H9 (cell line): Measurements from ENCODE around the gene SLC38A1. TPM values are rescaled to one million over a fixed set of nuclear protein-coding genes. Genes with fewer than 3 reads are reported as not detected.

Experiments
- DNase-seq: peaks from one replicate; pipeline ENCODE4 v3.0.0-alpha.2; 2017
- H2AFZ ChIP-seq: one replicate; pipeline ENCODE4 v1.6.1; 2013; ENCODE audit warnings: mild to moderate bottlenecking, low read length, control low read depth, moderate library complexity
- H2AK5ac ChIP-seq: 2 replicates; pipeline ENCODE4 v1.6.1; 2013; ENCODE audit warnings: low read length, control low read depth, mixed read lengths; ENCODE audit not compliant: insufficient read length
- H2BK120ac ChIP-seq: one replicate; pipeline ENCODE4 v1.6.1; 2013; ENCODE audit warnings: low read depth, mild to moderate bottlenecking, low read length, control low read depth, inconsistent platforms; ENCODE audit not compliant: poor library complexity, severe bottlenecking
- H2BK12ac ChIP-seq: 2 replicates; pipeline ENCODE4 v1.6.1; 2013; ENCODE audit warnings: low read length, control low read depth, mixed read lengths, low read depth; ENCODE audit not compliant: insufficient read length
- H2BK15ac ChIP-seq: 2 replicates; pipeline ENCODE4 v1.6.1; 2013; ENCODE audit warnings: low read depth, low read length, control low read depth
- H2BK20ac ChIP-seq: one replicate; pipeline ENCODE4 v1.6.1; 2013; ENCODE audit warnings: low read depth, mild to moderate bottlenecking, low read length, control low read depth, inconsistent platforms; ENCODE audit not compliant: poor library complexity, severe bottlenecking
- H2BK5ac ChIP-seq: 2 replicates; pipeline ENCODE4 v1.6.1; 2013; ENCODE audit warnings: low read length, control low read depth, mixed read lengths; ENCODE audit not compliant: insufficient read length
- H3K14ac ChIP-seq: 2 replicates; pipeline ENCODE4 v1.6.1; 2013; ENCODE audit warnings: low read length, control low read depth; ENCODE audit not compliant: insufficient read depth
- H3K18ac ChIP-seq: 2 replicates; pipeline ENCODE4 v1.6.1; 2013; ENCODE audit warnings: low read depth, mild to moderate bottlenecking, mixed read lengths, low read length, control low read depth; ENCODE audit not compliant: insufficient read length
- H3K23ac ChIP-seq: 2 replicates; pipeline ENCODE4 v1.6.1; 2013; ENCODE audit warnings: low read length, control low read depth, mixed read lengths, low read depth; ENCODE audit not compliant: insufficient read length
- H3K23me2 ChIP-seq: 2 replicates; pipeline ENCODE4 v1.6.1; 2013; ENCODE audit warnings: low read depth, mild to moderate bottlenecking, mixed read lengths, low read length, control low read depth; ENCODE audit not compliant: insufficient read length, poor library complexity, severe bottlenecking
- H3K27ac ChIP-seq: 2 replicates; pipeline ENCODE4 v1.5.1; 2013; ENCODE audit warnings: low read length, control low read depth, mixed read lengths, low read depth; ENCODE audit not compliant: insufficient read length
- H3K27me3 ChIP-seq: 2 replicates; pipeline ENCODE4 v1.6.1; 2013; ENCODE audit warnings: low read length, control low read depth, inconsistent platforms; ENCODE audit not compliant: insufficient read depth
- H3K4ac ChIP-seq: 2 replicates; pipeline ENCODE4 v1.6.1; 2013; ENCODE audit warnings: low read depth, mild to moderate bottlenecking, control low read depth, inconsistent platforms, low read length, moderate library complexity
- H3K4me1 ChIP-seq: 2 replicates; pipeline ENCODE4 v1.6.1; 2013; ENCODE audit warnings: low read length, control low read depth, inconsistent platforms; ENCODE audit not compliant: insufficient read depth
- H3K4me2 ChIP-seq: 2 replicates; pipeline ENCODE4 v1.6.1; 2013; ENCODE audit warnings: low read length, control low read depth, mixed read lengths; ENCODE audit not compliant: insufficient read length, insufficient read depth
- H3K56ac ChIP-seq: 2 replicates; pipeline ENCODE4 v1.6.1; 2013; ENCODE audit warnings: low read depth, mild to moderate bottlenecking, mixed read lengths, low read length, control low read depth; ENCODE audit not compliant: insufficient read length
- H3K79me1 ChIP-seq: 2 replicates; pipeline ENCODE4 v1.6.1; 2013; ENCODE audit warnings: low read depth, mild to moderate bottlenecking, moderate library complexity, low read length, control low read depth, inconsistent platforms; ENCODE audit not compliant: insufficient read depth, poor library complexity, severe bottlenecking
- H3K79me2 ChIP-seq: 2 replicates; pipeline ENCODE4 v1.6.1; 2013; ENCODE audit warnings: low read length, control low read depth, inconsistent platforms; ENCODE audit not compliant: insufficient read depth
- H3K9ac ChIP-seq: 2 replicates; pipeline ENCODE4 v1.6.1; 2013; ENCODE audit warnings: low read length, control low read depth, mixed read lengths; ENCODE audit not compliant: insufficient read length; ENCODE audit errors: extremely low read depth
- H3K9me3 ChIP-seq: one replicate; pipeline ENCODE4 v1.6.1; 2013; ENCODE audit warnings: low read depth, low read length, inconsistent platforms; ENCODE audit not compliant: control insufficient read depth
- H3T11ph ChIP-seq: one replicate; pipeline ENCODE4 v1.6.1; 2013; ENCODE audit warnings: mild to moderate bottlenecking, low read length, control low read depth, inconsistent platforms
- H4K20me1 ChIP-seq: one replicate; pipeline ENCODE4 v1.6.1; 2013; ENCODE audit not compliant: control insufficient read depth, insufficient read length, insufficient read depth
- H4K5ac ChIP-seq: 2 replicates; pipeline ENCODE4 v1.6.1; 2013; ENCODE audit warnings: low read depth, mild to moderate bottlenecking, mixed read lengths, low read length, control low read depth; ENCODE audit not compliant: insufficient read length
- H4K8ac ChIP-seq: replicated peaks from 2 replicates; pipeline ENCODE4 v1.6.1; 2013; ENCODE audit warnings: low read length, control low read depth, mixed read lengths, low read depth; ENCODE audit not compliant: insufficient read length
- H4K91ac ChIP-seq: 2 replicates; pipeline ENCODE4 v1.6.1; 2013; ENCODE audit warnings: low read depth, mild to moderate bottlenecking, moderate library complexity, mixed read lengths, low read length, control low read depth; ENCODE audit not compliant: insufficient read length
- H3K27ac Mint-ChIP-seq, 3 experiments: 2 replicates in 2 of 3; 3 replicates in 1 of 3; pipeline ENCODE4 v1.8.0; 2020 to 2021; ENCODE audit warnings: mixed read lengths in 3 of 3, mild to moderate bottlenecking in 1 of 3, moderate library complexity in 1 of 3
- H3K27me3 Mint-ChIP-seq: 2 replicates; pipeline ENCODE4 v1.8.0; 2021; ENCODE audit warnings: low read depth, mild to moderate bottlenecking, moderate library complexity, mixed read lengths
- H3K36me3 Mint-ChIP-seq, 3 experiments: 2 replicates in 2 of 3; 3 replicates in 1 of 3; pipeline ENCODE4 v1.8.0; 2020 to 2021; ENCODE audit warnings: low read depth in 3 of 3, mixed read lengths in 3 of 3; ENCODE audit not compliant: insufficient read depth in 1 of 3
- H3K4me1 Mint-ChIP-seq, 2 experiments: 2 replicates each; pipeline ENCODE4 v1.8.0; 2020; ENCODE audit warnings: mixed read lengths in 2 of 2
- H3K4me3 Mint-ChIP-seq, 2 experiments: 2 replicates in 1 of 2; 3 replicates in 1 of 2; pipeline ENCODE4 v1.8.0; 2020 to 2021; ENCODE audit warnings: mild to moderate bottlenecking in 2 of 2, mixed read lengths in 2 of 2, moderate library complexity in 1 of 2
- H3K9me3 Mint-ChIP-seq, 2 experiments: 2 replicates in 1 of 2; 3 replicates in 1 of 2; pipeline ENCODE4 v1.8.0; 2020; ENCODE audit warnings: mild to moderate bottlenecking in 2 of 2, mixed read lengths in 2 of 2, moderate library complexity in 1 of 2
- CTCF ChIP-seq: fragments of 200-600 bp; sonication (generic); conservative IDR thresholded peaks from 3 replicates; pipeline ENCODE4 v1.8.0; 2021; ENCODE audit warnings: antibody characterized with exemption, mild to moderate bottlenecking
- WGBS: extraction: QIAGEN DNeasy Blood & Tissue Kit; methylation state at CpG from one replicate; pipeline ENCODE4 v1.1.7; 2013; ENCODE audit warnings: missing lambda C conversion rate, low lambda C conversion rate, mixed read lengths; ENCODE audit not compliant: insufficient read length; ENCODE audit errors: extremely low coverage; 5-methylcytosine and 5-hydroxymethylcytosine counted together
- total RNA-seq: library from RNA; stranded (reverse); gene quantifications from 2 replicates; pipeline ENCODE4 v1.2.1, GENCODE V29; 2021

The SLC38A1 gene
- total RNA-seq, 1 experiment from 2014 or later, result 216 TPM

DNA sequence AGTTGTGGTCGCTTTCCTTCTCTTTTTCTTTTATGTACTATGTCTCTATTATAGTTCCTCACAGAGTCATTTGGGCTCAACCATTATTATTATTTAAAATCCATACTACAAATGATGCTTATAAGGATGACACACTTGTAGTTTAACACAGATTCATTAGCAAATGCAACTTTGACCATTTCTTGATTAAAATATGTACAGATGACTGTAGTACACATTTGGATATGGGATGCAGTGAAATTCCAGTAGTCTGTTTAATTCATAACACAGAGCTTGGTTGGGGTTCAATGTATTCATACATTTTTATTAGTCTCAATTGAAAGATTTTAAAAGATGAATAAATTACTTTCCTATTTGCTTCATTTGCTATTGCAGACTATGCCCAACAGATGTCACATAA, 30.0 kb downstream of the SLC38A1 start:
- H3K36me3 Mint-ChIP-seq, result peaks cover 55 to 86% (median 81%) of the 10 kb centered on the region in 3 experiments

More for the DNA sequence above, 30.0 kb downstream of the SLC38A1 start:
- no peak for TF ChIP-seq CTCF
- Histone ChIP-seq H3K79me2 (peaks cover 30% of the 10 kb centered on the region), H2BK20ac (no peak overlapping the region), H3K79me1 (peaks cover 17% of the 10 kb centered on the region), H2BK15ac (no peak overlapping the region), H3K9ac (no peak overlapping the region), H2BK5ac (no peak overlapping the region), H3K27ac (no peak overlapping the region), H3K4ac (no peak overlapping the region), H3K18ac (no peak overlapping the region), H2AFZ (no peak overlapping the region), H3K23me2 (no peaks in the 10 kb centered on the region), H2BK120ac (no peak overlapping the region), H3K56ac (no peak overlapping the region), H3T11ph (no peak overlapping the region), H4K8ac (no peak overlapping the region), H3K4me2 (no peak overlapping the region), H3K4me1 (no peaks in the 10 kb centered on the region), H4K5ac (no peak overlapping the region), H4K91ac (no peak overlapping the region), H2AK5ac (no peak overlapping the region), H3K14ac (no peak overlapping the region), H3K9me3 (no peaks in the 10 kb centered on the region), H3K23ac (no peak overlapping the region), H2BK12ac (no peak overlapping the region), H4K20me1 (no peaks in the 10 kb centered on the region), H3K27me3 (no peaks in the 10 kb centered on the region)
- H3K9me3 Mint-ChIP-seq, result no peaks in the 10 kb centered on the region
- H3K27ac Mint-ChIP-seq, result no peak overlapping the region
- H3K4me1 Mint-ChIP-seq, result no peaks in the 10 kb centered on the region
- H3K4me3 Mint-ChIP-seq, result no peak overlapping the region
- no CpG with 5 or more reads among the region's 1 CpG for WGBS
- H3K27me3 Mint-ChIP-seq, result no peaks in the 10 kb centered on the region
- no peak for DNase-seq
